Fibroblast of skin of back (primary cell): ENCODE measurements around the gene ZNF322.

Experiments used
- DNase-seq: peaks from one replicate; pipeline ENCODE4 v3.0.0-alpha.2; 2013

The ZNF322 gene

GRCh38 chr6:26588965-26589364 is 70.6 kb downstream of the ZNF322 start:
- no peak for DNase-seq
